ENCODE data around the gene DCHS1.

- TF ChIP-seq POLR2A (IDR thresholded peaks at IDR 0.05) (no peak), CTCF (IDR thresholded peaks at IDR 0.05) (no peak)
Measured at GRCh38 chr11:6616596-6617250, 38.9 kb downstream of the DCHS1 start.

All from ovary (tissue), 3 donors.